ENCODE data around the gene ZKSCAN2. TPM values are rescaled to one million over a fixed set of nuclear protein-coding genes. Genes with fewer than 3 reads are reported as not detected.

The ZKSCAN2 gene
- total and polyA plus RNA-seq, 3 experiments from 2014 or later: 0.94 to 7.2 (median 5.4) TPM

DNA sequence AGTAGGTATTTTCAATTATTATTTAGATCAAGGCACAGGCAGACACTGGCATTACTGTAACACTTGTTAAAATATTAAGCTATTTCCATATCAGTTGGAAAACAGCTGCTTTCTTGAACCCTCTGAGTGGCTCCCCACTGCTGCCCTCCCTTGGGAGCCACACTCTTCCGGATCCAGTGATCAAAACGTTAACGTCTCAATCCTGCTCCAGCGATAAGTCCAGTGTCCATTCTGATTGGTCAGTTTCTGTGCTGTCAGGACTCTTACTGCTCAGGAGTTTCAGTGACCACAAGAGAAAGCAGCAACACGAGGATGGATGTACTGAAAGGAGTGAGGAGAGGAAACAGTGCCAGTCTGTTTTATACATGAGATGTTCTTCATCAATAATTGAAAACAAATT lies 13.8 kb upstream of the ZKSCAN2 start:
- Mint-ChIP-seq H3K4me1 (peaks cover 7 to 21% (median 17%) of the 10 kb centered on the region in 3 donors), H3K27ac (no peak overlapping the region), H3K27me3 (no peaks in the 10 kb centered on the region), H3K4me3 (no peak overlapping the region), H3K36me3 (peaks cover 1 to 21% (median 7%) of the 10 kb centered on the region in 3 donors), H3K9me3 (no peaks in the 10 kb centered on the region)
- no peaks in the 10 kb centered on the region for H3K9me3 ChIP-seq (ENCODE audit: low read length)
- H3K27me3 ChIP-seq (ENCODE audit: insufficient read depth, low read length, poor library complexity, severe bottlenecking): no peaks in the 10 kb centered on the region
- POLR2A ChIA-PET: no interaction called here
- no peak for DNase-seq
- H3K27ac ChIP-seq (ENCODE audit: low read depth, low read length): no peak overlapping the region
- H3K4me3 ChIP-seq (ENCODE audit: low read length): no peak overlapping the region
- H3K36me3 ChIP-seq (ENCODE audit: insufficient read depth, low read length): no peaks in the 10 kb centered on the region
- CTCF ChIA-PET: no interaction called here
- H3K4me1 ChIP-seq (ENCODE audit: insufficient read depth, low read length): no peaks in the 10 kb centered on the region

DNA sequence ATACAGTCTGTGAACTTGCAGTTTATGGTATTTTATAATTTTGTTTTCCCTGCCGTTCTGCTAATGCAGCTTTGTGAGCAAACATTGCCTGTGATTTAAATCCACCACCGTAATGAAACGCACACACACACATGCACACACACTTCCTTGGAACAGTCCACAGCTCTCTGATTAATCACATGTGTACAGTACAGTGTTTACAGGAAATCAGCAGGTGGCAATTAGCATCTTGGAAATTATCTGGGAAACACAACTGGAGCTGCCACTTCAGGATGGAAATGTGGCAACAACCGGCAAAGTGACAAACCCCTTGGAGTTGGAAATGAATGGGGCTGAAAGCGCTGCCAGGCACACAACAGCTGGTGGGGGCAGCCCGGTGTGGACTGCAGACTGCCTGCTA lies 12.9 kb upstream of the ZKSCAN2 start:
- Mint-ChIP-seq H3K27ac (peak overlapping the region in 1 of 8 donors; percentile 26), H3K36me3 (peaks cover 3 to 26% (median 12%) of the 10 kb centered on the region in 3 donors), H3K4me3 (no peak overlapping the region), H3K4me1 (peaks cover 11 to 26% (median 25%) of the 10 kb centered on the region in 3 donors), H3K9me3 (no peaks in the 10 kb centered on the region), H3K27me3 (no peaks in the 10 kb centered on the region)
- H3K27me3 ChIP-seq (ENCODE audit: insufficient read depth, low read length, poor library complexity, severe bottlenecking): no peaks in the 10 kb centered on the region
- POLR2A ChIA-PET: interaction anchor here (0.5 kb wide), 1 partner anchor 13 kb away, joined by 3 read pairs; no protein-coding TSS in a partner anchor
- no peak for DNase-seq
- CTCF ChIA-PET: no interaction called here
- no peaks in the 10 kb centered on the region for H3K4me1 ChIP-seq (ENCODE audit: insufficient read depth, low read length)
- H3K4me3 ChIP-seq (ENCODE audit: low read length): no peak overlapping the region
- no peak overlapping the region for H3K27ac ChIP-seq (ENCODE audit: low read depth, low read length)
- no peaks in the 10 kb centered on the region for H3K9me3 ChIP-seq (ENCODE audit: low read length)
- H3K36me3 ChIP-seq (ENCODE audit: insufficient read depth, low read length): no peaks in the 10 kb centered on the region

DNA sequence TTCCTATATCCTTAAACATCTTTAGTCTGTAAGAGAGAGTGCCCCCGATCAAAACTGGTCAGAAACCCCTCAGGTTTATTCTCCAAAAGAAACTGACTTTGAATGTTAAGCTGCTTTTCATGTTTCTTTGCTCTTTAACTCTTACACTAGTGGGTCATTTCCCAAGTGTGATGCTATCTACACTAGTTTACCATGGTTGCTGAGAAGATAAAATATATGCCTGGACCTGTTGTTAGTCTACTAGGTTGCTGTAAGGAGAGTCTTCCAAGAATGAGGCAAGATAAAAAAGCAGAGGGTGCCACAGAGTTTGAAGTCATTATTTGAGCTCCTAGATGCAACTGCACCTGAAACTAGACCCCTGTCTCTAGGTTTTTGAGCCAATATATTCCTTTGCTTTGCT lies 12.2 kb upstream of the ZKSCAN2 start:
- POLR2A ChIA-PET: no interaction called here
- Histone ChIP-seq H3K27ac (ENCODE audit: low read depth, low read length) (no peak overlapping the region), H3K27me3 (ENCODE audit: insufficient read depth, low read length, poor library complexity, severe bottlenecking) (no peaks in the 10 kb centered on the region), H3K4me3 (ENCODE audit: low read length) (no peak overlapping the region), H3K9me3 (ENCODE audit: low read length) (no peaks in the 10 kb centered on the region), H3K4me1 (ENCODE audit: insufficient read depth, low read length) (no peaks in the 10 kb centered on the region), H3K36me3 (ENCODE audit: insufficient read depth, low read length) (no peaks in the 10 kb centered on the region)
- no peaks in the 10 kb centered on the region for H3K9me3 Mint-ChIP-seq
- no peaks in the 10 kb centered on the region for H3K27me3 Mint-ChIP-seq
- H3K36me3 Mint-ChIP-seq: peaks cover 3 to 27% (median 14%) of the 10 kb centered on the region in 3 donors
- no peak for DNase-seq
- CTCF ChIA-PET: no interaction called here
- H3K4me3 Mint-ChIP-seq: peak overlapping the region in 1 of 7 donors; percentile 27
- H3K27ac Mint-ChIP-seq: peak overlapping the region in 3 of 8 donors; percentile 8 to 19 (median 10)
- peaks cover 12 to 29% (median 26%) of the 10 kb centered on the region in 3 donors for H3K4me1 Mint-ChIP-seq

DNA sequence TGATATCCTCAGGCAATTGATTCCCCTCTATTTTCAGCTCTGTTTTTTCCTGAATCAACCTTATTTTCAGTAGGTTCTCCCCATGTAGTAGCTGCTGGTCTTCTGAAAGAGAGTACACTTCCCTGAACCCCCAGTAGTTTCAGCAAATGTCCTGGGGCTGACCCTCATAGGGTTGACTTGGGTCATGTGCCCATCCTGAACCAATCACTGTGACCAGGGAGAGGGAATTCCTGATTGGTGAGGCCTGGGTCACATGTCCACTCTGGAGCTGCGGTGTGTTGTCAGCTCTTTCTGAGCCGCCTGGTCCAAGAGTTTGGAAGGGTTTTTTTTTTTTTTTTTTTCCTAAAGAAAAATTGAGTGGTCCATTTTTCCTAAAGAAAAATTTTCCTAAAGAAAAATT lies 8.3 kb upstream of the ZKSCAN2 start:
- ChIA-PET CTCF (no interaction called here), POLR2A (no interaction called here)
- H3K9me3 ChIP-seq (ENCODE audit: low read length): no peaks in the 10 kb centered on the region
- H3K27me3 ChIP-seq (ENCODE audit: insufficient read depth, low read length, poor library complexity, severe bottlenecking): no peaks in the 10 kb centered on the region
- H3K9me3 Mint-ChIP-seq: no peaks in the 10 kb centered on the region
- no peak for DNase-seq
- no peaks in the 10 kb centered on the region for H3K27me3 Mint-ChIP-seq
- H3K4me1 Mint-ChIP-seq: peaks cover 26 to 55% (median 52%) of the 10 kb centered on the region in 3 donors
- H3K36me3 Mint-ChIP-seq: peaks cover 6 to 47% (median 12%) of the 10 kb centered on the region in 3 donors
- peaks cover 3% of the 10 kb centered on the region for H3K4me1 ChIP-seq (ENCODE audit: insufficient read depth, low read length)
- H3K27ac Mint-ChIP-seq: peak overlapping the region in 1 of 8 donors; percentile 78
- H3K27ac ChIP-seq (ENCODE audit: low read depth, low read length): no peak overlapping the region
- H3K4me3 Mint-ChIP-seq: no peak overlapping the region
- H3K36me3 ChIP-seq (ENCODE audit: insufficient read depth, low read length): peaks cover 3% of the 10 kb centered on the region
- H3K4me3 ChIP-seq (ENCODE audit: low read length): no peak overlapping the region

DNA sequence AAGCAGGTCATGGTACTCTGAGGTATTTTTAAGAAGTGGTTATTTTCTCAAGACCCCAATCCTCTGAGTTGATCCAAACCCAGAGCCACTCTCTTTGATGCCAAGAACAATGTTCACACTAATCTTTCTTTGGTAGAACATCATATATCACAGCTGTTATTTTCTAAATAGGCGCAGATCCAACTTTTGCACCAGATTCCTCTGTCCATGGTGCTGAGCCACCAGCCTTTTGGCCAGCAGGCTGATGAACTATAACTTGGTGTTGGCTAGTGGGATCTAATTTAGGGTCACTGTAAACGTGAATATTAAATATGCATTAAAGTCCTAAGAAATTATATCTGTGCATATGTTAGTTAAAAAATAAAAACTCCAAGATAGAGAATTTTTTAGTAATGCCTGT lies 7.0 kb upstream of the ZKSCAN2 start:
- H3K36me3 Mint-ChIP-seq: peaks cover 6 to 39% (median 10%) of the 10 kb centered on the region in 3 donors
- H3K4me1 ChIP-seq (ENCODE audit: insufficient read depth, low read length): peaks cover 16% of the 10 kb centered on the region

DNA sequence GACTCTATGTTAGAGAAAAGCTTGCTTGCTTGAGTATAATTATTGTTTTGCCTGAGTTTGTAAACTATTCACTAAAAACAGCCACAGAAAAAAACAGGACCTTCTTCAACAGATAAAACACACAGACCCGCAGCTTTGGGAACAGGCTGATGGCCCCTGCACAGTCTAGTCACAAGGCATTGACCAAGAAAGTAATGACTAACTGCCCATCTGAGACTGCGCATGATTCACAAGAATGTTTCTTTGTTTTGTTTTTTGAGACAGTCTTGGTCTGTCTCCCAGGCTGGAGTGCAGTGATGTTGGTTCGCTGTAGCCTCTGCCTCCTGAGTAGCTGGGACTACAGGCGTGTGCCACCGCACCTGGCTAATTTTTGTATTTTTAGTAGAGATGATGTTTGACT lies 2.8 kb upstream of the ZKSCAN2 start:
- Histone ChIP-seq H3K27me3 (ENCODE audit: insufficient read depth, low read length, poor library complexity, severe bottlenecking) (no peaks in the 10 kb centered on the region), H3K4me1 (ENCODE audit: insufficient read depth, low read length) (peaks cover 43% of the 10 kb centered on the region), H3K27ac (ENCODE audit: low read depth, low read length) (no peak overlapping the region), H3K4me3 (ENCODE audit: low read length) (no peak overlapping the region), H3K9me3 (ENCODE audit: low read length) (no peaks in the 10 kb centered on the region), H3K36me3 (ENCODE audit: insufficient read depth, low read length) (peaks cover 6% of the 10 kb centered on the region)
- peaks cover 0 to 5% of the 10 kb centered on the region in 2 donors for H3K27me3 Mint-ChIP-seq
- H3K36me3 Mint-ChIP-seq: peaks cover 3 to 36% (median 5%) of the 10 kb centered on the region in 3 donors
- H3K4me1 Mint-ChIP-seq: peaks cover 54 to 80% (median 69%) of the 10 kb centered on the region in 3 donors
- POLR2A ChIA-PET: interaction anchor here (0.7 kb wide), 1 partner anchor 1943 kb away, joined by 4 read pairs; the partner anchor contains the start of gene KDM8
- H3K27ac Mint-ChIP-seq: peak overlapping the region in 5 of 8 donors; percentile 2 to 94 (median 64)
- no peaks in the 10 kb centered on the region for H3K9me3 Mint-ChIP-seq
- no peak for DNase-seq
- H3K4me3 Mint-ChIP-seq: peak overlapping the region in 4 of 7 donors; percentile 9 to 82 (median 55)
- CTCF ChIA-PET: interaction anchor here (1.1 to 1.6 kb wide), 3 partner anchors 9 to 35 kb away, joined by 3 to 4 read pairs (median 3); no protein-coding TSS in a partner anchor

More for the DNA sequence above, 7.0 kb upstream of the ZKSCAN2 start:
- H3K9me3 Mint-ChIP-seq: no peaks in the 10 kb centered on the region
- ChIA-PET CTCF (no interaction called here), POLR2A (interaction anchor here (0.6 kb wide), 1 partner anchor 21 kb away, joined by 8 read pairs; no protein-coding TSS in a partner anchor)
- no peaks in the 10 kb centered on the region for H3K9me3 ChIP-seq (ENCODE audit: low read length)
- no peak overlapping the region for H3K4me3 ChIP-seq (ENCODE audit: low read length)
- H3K4me3 Mint-ChIP-seq: no peak overlapping the region
- no peaks in the 10 kb centered on the region for H3K27me3 Mint-ChIP-seq
- no peak for DNase-seq
- H3K36me3 ChIP-seq (ENCODE audit: insufficient read depth, low read length): peaks cover 6% of the 10 kb centered on the region
- no peaks in the 10 kb centered on the region for H3K27me3 ChIP-seq (ENCODE audit: insufficient read depth, low read length, poor library complexity, severe bottlenecking)
- H3K27ac ChIP-seq (ENCODE audit: low read depth, low read length): no peak overlapping the region
- H3K27ac Mint-ChIP-seq: no peak overlapping the region
- H3K4me1 Mint-ChIP-seq: peaks cover 32 to 59% (median 57%) of the 10 kb centered on the region in 3 donors

DNA sequence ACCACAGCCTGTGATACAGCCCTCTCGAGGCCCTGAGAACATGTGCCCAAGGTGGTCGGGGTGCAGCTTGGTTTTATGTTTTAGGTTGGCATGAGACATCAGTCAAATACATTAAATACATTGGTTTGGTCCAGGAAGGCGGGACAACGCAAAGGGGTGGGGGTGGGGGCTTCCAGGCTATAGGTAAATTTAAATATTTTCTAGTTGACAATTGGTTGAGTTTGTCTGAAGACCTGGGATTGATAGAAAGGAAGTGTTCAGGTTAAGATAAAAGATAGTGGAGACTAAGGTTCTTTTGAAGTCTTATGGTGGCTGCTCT lies 1.2 kb upstream of the ZKSCAN2 start:
- H3K4me3 Mint-ChIP-seq: peak overlapping the region; percentile 88 to 96 (median 93)
- peaks cover 43% of the 10 kb centered on the region for H3K4me1 ChIP-seq (ENCODE audit: insufficient read depth, low read length)
- H3K27ac Mint-ChIP-seq: peak overlapping the region; percentile 93 to 99 (median 95)
- CTCF ChIA-PET: interaction anchor here (1.1 to 1.8 kb wide), 2 partner anchors 26 to 243 kb away, joined by 3 to 4 read pairs; partner anchors contain the start of gene ARHGAP17
- POLR2A ChIA-PET: no interaction called here
- peaks cover 10% of the 10 kb centered on the region for H3K36me3 ChIP-seq (ENCODE audit: insufficient read depth, low read length)
- peaks cover 0 to 5% of the 10 kb centered on the region in 2 donors for H3K27me3 Mint-ChIP-seq
- peak overlapping the region; percentile 84 for H3K4me3 ChIP-seq (ENCODE audit: low read length)
- H3K27me3 ChIP-seq (ENCODE audit: insufficient read depth, low read length, poor library complexity, severe bottlenecking): no peaks in the 10 kb centered on the region
- no peak overlapping the region for H3K27ac ChIP-seq (ENCODE audit: low read depth, low read length)
- H3K9me3 ChIP-seq (ENCODE audit: low read length): no peaks in the 10 kb centered on the region
- peak in 1 of 5 donors; percentile 4 for DNase-seq
- no peaks in the 10 kb centered on the region for H3K9me3 Mint-ChIP-seq
- peaks cover 50 to 77% (median 59%) of the 10 kb centered on the region in 3 donors for H3K4me1 Mint-ChIP-seq
- H3K36me3 Mint-ChIP-seq: peaks cover 0 to 35% (median 2%) of the 10 kb centered on the region in 3 donors

DNA sequence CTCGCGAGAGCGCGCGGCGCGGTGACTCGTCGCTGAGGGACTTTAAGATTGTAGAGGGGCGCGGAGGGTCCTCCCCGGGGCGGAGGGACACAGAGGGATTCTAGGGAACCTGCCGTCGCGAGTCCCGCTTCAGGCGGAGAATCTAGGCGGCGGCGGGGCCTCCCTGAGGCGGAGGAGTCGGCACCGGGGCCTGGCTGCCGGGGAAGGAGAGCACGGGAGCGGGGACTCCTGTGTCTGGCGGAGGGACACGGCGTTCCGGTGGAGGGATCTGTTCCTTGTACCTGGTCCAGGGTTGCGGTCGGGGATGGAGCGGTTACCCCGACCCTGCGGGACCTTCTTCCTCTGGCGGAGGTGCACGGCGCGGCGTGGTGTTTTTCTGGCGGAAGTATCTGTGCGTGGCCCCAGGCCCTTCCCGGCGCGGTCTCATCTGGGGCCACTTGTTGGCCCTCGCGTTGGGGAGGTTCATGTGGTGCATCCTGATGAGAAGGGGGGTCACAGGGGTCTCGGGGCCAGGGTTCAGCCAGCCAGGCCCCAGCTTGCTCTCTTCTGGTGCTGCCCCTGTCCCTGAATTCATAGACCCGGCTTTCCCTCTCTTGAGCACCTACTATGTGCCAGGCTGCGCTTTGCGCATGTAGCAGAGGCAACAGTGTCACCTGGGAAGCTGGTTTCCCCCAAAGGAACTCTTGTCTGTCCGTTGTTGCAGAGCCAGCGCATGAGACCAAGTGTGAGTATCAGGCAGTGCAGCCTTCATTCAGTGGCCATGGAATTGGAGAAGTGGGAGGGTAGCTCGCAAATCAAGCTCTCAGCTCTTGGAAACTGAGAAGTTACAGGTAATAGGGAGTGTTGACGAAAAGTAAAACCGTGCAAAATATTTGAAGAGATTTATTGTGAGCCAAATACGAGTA lies 563 bp upstream of the ZKSCAN2 start:
- H3K27me3 ChIP-seq (ENCODE audit: insufficient read depth, low read length, poor library complexity, severe bottlenecking): no peaks in the 10 kb centered on the region
- Mint-ChIP-seq H3K4me1 (peaks cover 51 to 76% (median 62%) of the 10 kb centered on the region in 3 donors), H3K27me3 (peaks cover 0 to 5% of the 10 kb centered on the region in 2 donors), H3K9me3 (no peaks in the 10 kb centered on the region), H3K4me3 (peak overlapping the region; percentile 88 to 96 (median 93)), H3K36me3 (peaks cover 0 to 34% (median 2%) of the 10 kb centered on the region in 3 donors), H3K27ac (peak overlapping the region; percentile 93 to 99 (median 95))
- H3K4me1 ChIP-seq (ENCODE audit: insufficient read depth, low read length): peaks cover 43% of the 10 kb centered on the region
- ChIA-PET POLR2A (no interaction called here), CTCF (interaction anchor here (1.1 to 1.8 kb wide), 2 partner anchors 25 to 243 kb away, joined by 3 to 4 read pairs; partner anchors contain the start of gene ARHGAP17)
- H3K9me3 ChIP-seq (ENCODE audit: low read length): no peaks in the 10 kb centered on the region
- peak overlapping the region; percentile 84 for H3K27ac ChIP-seq (ENCODE audit: low read depth, low read length)
- H3K4me3 ChIP-seq (ENCODE audit: low read length): peak overlapping the region; percentile 84
- peaks cover 10% of the 10 kb centered on the region for H3K36me3 ChIP-seq (ENCODE audit: insufficient read depth, low read length)
- DNase-seq: peak; percentile 62 to 83 (median 77)

All from CD8-positive, alpha-beta memory T cell (primary cell).